DND-41 (cell line): ENCODE results near the gene MICAL2.

ENCODE experiments used
- EZH2 ChIP-seq: IDR thresholded peaks from 3 replicates; pipeline ENCODE4 v1.6.1; 2012; ENCODE audit warnings: borderline replicate concordance, low read depth, mild to moderate bottlenecking, moderate library complexity, low read length, inconsistent platforms; ENCODE audit not compliant: severe bottlenecking
- TF ChIP-seq, protein P1 (sequence below): IDR thresholded peaks from 2 replicates; pipeline ENCODE4 v1.5.1; 2012; ENCODE audit warnings: borderline replicate concordance, low read length, moderate library complexity, mild to moderate bottlenecking; ENCODE audit not compliant: poor library complexity, severe bottlenecking; ENCODE audit errors: extremely low read depth

DNA sequence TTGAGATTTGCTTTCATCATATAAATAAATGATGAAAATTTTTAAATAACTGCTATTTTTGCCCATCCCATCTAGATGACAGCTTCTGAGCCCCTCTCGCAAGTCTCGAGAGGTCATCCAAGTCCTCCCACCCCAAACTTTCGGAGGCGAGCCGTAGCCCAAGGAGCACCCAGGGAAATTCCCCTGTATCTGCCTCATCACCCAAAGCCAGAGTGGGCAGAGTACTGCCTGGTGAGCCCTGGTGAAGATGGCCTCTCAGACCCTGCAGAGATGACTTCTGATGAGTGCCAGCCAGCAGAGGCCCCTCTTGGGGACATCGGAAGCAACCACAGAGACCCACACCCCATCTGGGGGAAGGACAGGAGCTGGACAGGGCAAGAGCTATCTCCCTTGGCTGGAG is 183.1 kb downstream of the MICAL2 start:
- no peak for TF ChIP-seq EZH2
- TF ChIP-seq, protein P1, sequence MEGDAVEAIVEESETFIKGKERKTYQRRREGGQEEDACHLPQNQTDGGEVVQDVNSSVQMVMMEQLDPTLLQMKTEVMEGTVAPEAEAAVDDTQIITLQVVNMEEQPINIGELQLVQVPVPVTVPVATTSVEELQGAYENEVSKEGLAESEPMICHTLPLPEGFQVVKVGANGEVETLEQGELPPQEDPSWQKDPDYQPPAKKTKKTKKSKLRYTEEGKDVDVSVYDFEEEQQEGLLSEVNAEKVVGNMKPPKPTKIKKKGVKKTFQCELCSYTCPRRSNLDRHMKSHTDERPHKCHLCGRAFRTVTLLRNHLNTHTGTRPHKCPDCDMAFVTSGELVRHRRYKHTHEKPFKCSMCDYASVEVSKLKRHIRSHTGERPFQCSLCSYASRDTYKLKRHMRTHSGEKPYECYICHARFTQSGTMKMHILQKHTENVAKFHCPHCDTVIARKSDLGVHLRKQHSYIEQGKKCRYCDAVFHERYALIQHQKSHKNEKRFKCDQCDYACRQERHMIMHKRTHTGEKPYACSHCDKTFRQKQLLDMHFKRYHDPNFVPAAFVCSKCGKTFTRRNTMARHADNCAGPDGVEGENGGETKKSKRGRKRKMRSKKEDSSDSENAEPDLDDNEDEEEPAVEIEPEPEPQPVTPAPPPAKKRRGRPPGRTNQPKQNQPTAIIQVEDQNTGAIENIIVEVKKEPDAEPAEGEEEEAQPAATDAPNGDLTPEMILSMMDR: no peak
